Rectal smooth muscle tissue (tissue), 1 donor: Measurements from ENCODE around the gene NAV2.

Experiments
- H3K27ac ChIP-seq: one replicate; pipeline ENCODE4 v1.7.0; 2013; ENCODE audit warnings: low read depth, low read length, inconsistent platforms
- H3K27me3 ChIP-seq: one replicate; pipeline ENCODE4 v1.7.0; 2013; ENCODE audit warnings: low read length; ENCODE audit not compliant: control insufficient read depth, insufficient read depth
- H3K36me3 ChIP-seq: one replicate; pipeline ENCODE4 v1.7.0; 2013; ENCODE audit warnings: low read length; ENCODE audit not compliant: control insufficient read depth, insufficient read depth
- H3K4me1 ChIP-seq: one replicate; pipeline ENCODE4 v1.7.0; 2013; ENCODE audit warnings: low read length; ENCODE audit not compliant: control insufficient read depth, insufficient read depth
- H3K4me3 ChIP-seq: one replicate; pipeline ENCODE4 v1.7.0; 2013; ENCODE audit warnings: low read length
- H3K9ac ChIP-seq: one replicate; pipeline ENCODE4 v1.7.0; 2013; ENCODE audit warnings: low read length

Gene NAV2

DNA sequence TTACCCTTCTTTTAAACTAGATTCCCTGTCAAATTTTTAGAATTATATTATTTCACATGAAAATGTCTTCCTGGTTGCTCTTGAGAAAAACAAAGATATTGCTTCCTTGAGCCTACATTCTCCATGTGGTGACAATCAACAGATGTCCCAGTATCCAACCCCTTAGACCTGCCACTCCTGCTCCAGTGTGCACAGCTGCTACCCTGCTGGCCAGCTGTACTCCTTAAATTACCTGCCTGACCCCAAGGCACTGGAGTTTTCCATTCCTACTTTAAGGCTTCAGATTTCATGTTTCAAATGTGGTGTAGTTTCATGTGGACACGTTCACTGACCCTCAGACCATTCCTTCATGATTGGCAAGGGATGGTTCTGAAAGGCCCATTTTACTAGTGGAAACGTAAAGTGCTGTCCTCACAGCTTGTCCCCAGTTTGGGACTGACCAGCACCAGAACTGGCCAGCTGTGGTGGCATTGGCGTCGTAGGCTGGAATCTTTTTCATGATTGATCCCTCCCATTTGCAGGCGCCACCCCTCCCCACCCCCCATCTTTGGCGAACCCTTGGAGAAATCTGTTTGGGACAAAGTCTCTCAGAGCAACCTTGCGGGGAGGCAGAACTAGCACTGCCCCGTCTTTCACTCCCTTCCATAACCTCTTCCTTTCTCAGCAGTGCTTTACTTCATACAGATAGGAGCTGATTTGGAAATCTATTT lies 324.1 kb downstream of the NAV2 start:
- H3K9ac ChIP-seq = no peak overlapping the region
- no peak overlapping the region for H3K27ac ChIP-seq
- peaks cover 2% of the 10 kb centered on the region for H3K36me3 ChIP-seq
- no peaks in the 10 kb centered on the region for H3K27me3 ChIP-seq
- H3K4me1 ChIP-seq = peaks cover 3% of the 10 kb centered on the region
- H3K4me3 ChIP-seq = no peak overlapping the region

DNA sequence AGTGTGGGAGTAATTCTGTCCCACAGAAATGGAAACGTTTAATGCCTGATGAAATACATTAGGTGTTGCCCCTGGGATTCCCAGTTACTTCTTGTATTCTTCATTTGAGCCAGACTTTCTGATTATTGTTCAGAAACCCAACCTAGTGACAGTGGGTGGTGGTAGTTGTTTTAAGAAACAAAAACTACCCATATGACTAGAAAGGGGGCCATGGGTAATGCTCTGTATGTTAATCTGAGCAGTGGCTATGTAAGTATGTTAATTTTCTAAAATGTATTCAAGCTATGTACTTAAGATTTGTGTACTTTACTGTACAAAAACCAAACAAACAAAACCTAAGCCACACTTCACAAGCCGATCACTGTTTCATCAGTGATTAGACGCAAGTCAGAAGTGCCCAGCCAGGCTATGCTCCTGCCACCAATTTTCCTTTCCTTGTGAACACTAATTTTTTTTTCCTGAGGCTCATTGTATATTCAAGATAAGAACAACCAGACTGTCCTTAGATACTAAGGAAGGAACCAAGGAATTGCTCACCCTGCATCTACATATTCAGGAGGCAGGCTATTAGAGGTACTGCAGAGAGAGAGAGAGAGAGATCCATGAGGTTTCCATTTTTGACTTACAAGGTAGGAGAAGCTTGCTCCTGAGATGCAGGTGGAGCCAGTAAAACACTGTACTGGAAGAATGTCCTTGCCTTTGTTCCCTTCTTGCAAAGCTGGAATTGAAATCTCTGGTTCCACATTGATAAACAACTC lies 324.9 kb downstream of the NAV2 start:
- no peak overlapping the region for H3K27ac ChIP-seq
- H3K4me1 ChIP-seq = peaks cover 3% of the 10 kb centered on the region
- H3K36me3 ChIP-seq = peaks cover 2% of the 10 kb centered on the region

DNA sequence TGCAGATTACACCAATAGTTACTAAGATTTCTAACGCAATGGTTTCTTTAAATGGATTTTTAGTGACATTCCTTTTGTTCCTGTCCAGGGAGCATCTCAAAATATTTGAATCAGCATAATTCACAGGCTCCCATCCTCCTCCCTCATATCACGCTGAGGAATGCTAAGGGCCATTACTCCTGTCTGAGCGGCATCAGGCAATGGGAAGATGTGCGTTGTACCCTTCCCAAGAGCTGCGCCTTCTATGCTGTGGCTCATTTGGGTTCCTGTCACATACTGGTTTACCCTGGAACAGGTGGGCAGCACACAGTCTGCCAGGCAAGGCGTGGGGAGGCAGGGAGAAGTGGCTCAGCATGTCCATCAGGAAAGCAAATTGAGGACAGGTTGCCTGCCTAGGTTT lies 325.8 kb downstream of the NAV2 start:
- Histone ChIP-seq H3K27ac (no peak overlapping the region), H3K4me1 (no peaks in the 10 kb centered on the region), H3K27me3 (no peaks in the 10 kb centered on the region), H3K36me3 (peaks cover 2% of the 10 kb centered on the region), H3K9ac (no peak overlapping the region), H3K4me3 (no peak overlapping the region)

More for the DNA sequence above, 324.9 kb downstream of the NAV2 start:
- H3K4me3 ChIP-seq = no peak overlapping the region
- no peaks in the 10 kb centered on the region for H3K27me3 ChIP-seq
- no peak overlapping the region for H3K9ac ChIP-seq

DNA sequence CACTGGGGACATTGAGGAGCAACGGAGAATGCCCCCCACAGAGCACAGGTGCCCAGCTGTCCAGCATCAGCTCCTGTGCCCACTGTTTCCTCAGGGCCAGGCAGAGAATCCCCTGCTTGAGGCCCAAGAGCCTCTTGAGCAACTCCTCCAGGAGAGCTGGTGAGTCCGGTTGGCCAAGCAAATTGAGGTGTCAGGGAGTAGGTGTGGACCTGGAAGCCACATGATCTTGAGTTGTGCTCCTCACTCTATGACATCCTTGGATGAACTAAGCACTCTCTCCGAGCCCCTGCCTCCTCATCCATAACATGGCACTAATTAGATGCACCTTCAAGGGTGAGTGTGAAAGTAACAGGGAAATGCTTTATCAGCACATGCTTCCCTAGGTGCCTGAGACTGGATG lies 326.3 kb downstream of the NAV2 start:
- peaks cover 2% of the 10 kb centered on the region for H3K36me3 ChIP-seq

DNA sequence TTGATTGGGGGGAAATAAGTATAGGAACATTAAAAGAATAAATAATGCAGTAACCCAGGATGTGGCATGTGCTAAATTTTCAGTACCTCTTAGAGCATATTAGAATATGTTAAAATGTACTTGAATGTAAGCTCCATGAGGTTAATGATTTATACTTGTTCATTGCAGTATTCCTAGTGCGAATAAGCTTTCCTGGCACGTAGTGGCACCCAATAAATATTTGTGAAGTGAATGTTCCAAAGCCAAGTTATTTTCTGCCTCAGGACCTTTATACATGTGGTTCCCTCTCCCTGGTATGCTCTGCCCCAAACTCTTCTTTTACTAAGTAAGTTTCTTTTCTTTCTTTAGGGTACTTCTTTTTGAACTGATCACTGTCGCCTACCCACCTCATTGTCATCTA lies 328.9 kb downstream of the NAV2 start:
- Histone ChIP-seq H3K27ac (no peak overlapping the region), H3K27me3 (no peaks in the 10 kb centered on the region), H3K4me3 (no peak overlapping the region), H3K36me3 (peaks cover 9% of the 10 kb centered on the region), H3K4me1 (no peaks in the 10 kb centered on the region), H3K9ac (no peak overlapping the region)

More for the DNA sequence above, 326.3 kb downstream of the NAV2 start:
- no peak overlapping the region for H3K9ac ChIP-seq
- H3K4me1 ChIP-seq = no peaks in the 10 kb centered on the region
- no peaks in the 10 kb centered on the region for H3K27me3 ChIP-seq
- no peak overlapping the region for H3K27ac ChIP-seq
- H3K4me3 ChIP-seq = no peak overlapping the region

DNA sequence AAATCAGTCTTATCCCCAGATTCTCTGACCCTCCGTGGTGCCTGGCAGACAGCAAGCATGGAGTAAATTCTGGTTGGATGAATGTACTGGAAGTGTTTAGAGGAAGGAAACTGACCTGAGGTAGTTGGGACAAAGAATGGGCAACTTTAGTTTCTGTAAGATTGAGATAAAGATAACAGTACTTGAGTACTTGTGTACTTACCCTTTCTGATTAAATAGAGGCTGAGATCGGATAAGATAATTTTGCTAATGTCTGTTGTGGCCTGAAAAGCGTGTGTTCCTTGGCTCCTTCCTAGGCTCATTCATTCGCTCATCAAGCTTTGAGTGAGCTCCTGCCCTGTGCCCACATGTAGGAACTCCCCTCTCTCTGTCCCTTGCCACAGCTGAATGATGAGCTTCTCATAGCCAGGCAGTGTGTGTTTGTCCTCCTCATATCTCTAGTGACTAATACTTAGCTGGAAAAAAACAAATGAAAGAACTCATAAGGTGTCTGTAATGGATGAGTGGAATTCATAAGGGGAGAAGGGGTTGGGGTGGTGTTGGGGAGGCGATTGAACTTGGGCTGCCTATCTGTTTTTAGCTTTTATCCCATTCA lies 329.5 kb downstream of the NAV2 start:
- Histone ChIP-seq H3K27me3 (no peaks in the 10 kb centered on the region), H3K36me3 (peaks cover 7% of the 10 kb centered on the region), H3K27ac (no peak overlapping the region), H3K9ac (no peak overlapping the region), H3K4me1 (no peaks in the 10 kb centered on the region), H3K4me3 (no peak overlapping the region)

DNA sequence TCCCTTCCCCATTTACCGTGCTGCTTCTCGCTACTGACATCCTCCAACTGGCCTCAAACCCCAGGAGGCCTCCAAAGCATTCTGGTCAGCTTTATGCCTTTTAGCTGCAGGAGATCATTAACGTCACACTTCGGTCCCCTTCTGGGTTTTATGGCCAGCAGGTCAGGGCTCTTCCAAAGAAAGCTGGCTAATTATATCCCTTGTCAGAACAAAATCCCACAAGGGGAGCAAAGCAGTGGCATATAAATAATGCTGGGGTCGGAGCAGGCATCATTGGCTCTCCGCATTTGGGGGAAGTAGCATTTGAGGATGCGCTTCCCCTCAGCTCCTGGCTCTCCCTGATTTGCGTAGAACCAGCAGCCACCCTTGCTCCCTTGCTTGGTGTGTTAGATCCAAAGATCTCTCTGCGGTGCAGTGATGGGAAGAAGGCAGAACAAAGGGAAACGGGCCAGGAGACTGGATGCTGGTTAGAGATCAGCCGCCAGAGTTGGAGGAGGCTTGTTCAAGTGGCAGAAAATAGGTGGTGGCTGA lies 330.2 kb downstream of the NAV2 start:
- peaks cover 7% of the 10 kb centered on the region for H3K36me3 ChIP-seq
- H3K4me1 ChIP-seq = peaks cover 5% of the 10 kb centered on the region
- H3K4me3 ChIP-seq = no peak overlapping the region
- no peaks in the 10 kb centered on the region for H3K27me3 ChIP-seq
- H3K9ac ChIP-seq = no peak overlapping the region
- no peak overlapping the region for H3K27ac ChIP-seq

DNA sequence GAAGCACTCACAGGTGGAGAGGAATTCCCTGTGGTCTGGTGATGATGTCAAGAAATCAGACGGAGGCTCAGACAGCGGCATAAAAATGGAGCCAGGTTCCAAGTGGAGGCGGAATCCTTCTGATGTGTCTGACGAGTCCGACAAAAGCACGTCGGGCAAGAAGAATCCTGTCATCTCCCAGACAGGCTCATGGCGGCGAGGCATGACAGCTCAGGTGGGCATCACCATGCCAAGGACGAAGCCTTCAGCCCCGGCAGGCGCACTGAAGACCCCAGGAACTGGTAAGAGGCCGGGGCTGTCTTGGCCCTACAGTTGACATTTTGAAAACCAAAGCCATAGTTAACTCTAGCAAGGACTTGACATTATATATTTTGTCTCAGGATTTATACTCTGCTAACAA lies 331.4 kb downstream of the NAV2 start:
- H3K27ac ChIP-seq = no peak overlapping the region
- no peaks in the 10 kb centered on the region for H3K27me3 ChIP-seq
- H3K4me3 ChIP-seq = no peak overlapping the region
- peaks cover 15% of the 10 kb centered on the region for H3K4me1 ChIP-seq
- H3K36me3 ChIP-seq = peaks cover 7% of the 10 kb centered on the region
- H3K9ac ChIP-seq = no peak overlapping the region

DNA sequence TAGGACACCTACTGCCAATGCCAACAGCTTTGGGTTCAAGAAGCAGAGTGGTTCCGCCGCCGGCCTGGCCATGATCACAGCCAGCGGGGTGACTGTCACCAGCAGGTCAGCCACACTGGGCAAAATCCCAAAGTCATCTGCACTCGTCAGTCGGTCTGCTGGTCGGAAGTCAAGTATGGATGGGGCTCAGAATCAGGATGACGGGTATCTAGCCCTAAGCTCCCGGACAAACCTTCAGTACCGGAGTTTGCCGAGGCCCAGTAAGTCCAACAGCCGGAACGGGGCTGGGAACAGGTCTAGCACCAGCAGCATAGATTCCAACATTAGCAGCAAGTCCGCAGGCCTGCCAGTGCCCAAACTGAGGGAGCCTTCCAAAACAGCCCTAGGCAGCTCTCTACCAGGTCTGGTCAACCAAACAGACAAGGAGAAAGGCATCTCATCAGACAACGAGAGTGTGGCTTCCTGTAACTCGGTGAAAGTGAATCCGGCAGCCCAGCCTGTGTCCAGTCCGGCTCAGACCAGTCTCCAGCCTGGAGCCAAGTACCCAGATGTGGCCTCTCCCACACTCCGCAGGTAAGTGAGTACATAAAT lies 332.6 kb downstream of the NAV2 start:
- peaks cover 23% of the 10 kb centered on the region for H3K4me1 ChIP-seq
- peaks cover 7% of the 10 kb centered on the region for H3K36me3 ChIP-seq
- H3K4me3 ChIP-seq = no peak overlapping the region
- no peak overlapping the region for H3K27ac ChIP-seq
- no peaks in the 10 kb centered on the region for H3K27me3 ChIP-seq
- no peak overlapping the region for H3K9ac ChIP-seq

DNA sequence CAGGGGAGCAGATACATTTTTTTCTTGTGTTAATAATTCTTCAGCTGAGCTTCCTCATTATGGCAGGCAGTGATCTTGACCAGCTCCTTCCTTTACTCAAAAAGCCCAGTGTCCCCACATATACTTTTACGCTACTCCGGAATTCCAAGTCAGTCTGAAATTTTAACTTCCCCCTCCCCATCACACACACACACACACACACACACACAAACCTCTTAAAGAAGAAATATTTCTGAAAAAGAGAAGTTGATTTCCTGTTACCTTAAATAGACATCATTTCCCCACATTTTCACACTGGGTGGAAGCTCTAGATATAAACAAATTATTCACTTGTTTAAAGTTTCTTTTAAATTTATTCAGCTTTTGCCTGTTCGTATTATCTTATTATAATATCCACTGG lies 333.8 kb downstream of the NAV2 start:
- no peak overlapping the region for H3K27ac ChIP-seq
- H3K9ac ChIP-seq = no peak overlapping the region
- peaks cover 7% of the 10 kb centered on the region for H3K36me3 ChIP-seq
- no peak overlapping the region for H3K4me3 ChIP-seq
- no peaks in the 10 kb centered on the region for H3K27me3 ChIP-seq
- H3K4me1 ChIP-seq = peaks cover 28% of the 10 kb centered on the region

DNA sequence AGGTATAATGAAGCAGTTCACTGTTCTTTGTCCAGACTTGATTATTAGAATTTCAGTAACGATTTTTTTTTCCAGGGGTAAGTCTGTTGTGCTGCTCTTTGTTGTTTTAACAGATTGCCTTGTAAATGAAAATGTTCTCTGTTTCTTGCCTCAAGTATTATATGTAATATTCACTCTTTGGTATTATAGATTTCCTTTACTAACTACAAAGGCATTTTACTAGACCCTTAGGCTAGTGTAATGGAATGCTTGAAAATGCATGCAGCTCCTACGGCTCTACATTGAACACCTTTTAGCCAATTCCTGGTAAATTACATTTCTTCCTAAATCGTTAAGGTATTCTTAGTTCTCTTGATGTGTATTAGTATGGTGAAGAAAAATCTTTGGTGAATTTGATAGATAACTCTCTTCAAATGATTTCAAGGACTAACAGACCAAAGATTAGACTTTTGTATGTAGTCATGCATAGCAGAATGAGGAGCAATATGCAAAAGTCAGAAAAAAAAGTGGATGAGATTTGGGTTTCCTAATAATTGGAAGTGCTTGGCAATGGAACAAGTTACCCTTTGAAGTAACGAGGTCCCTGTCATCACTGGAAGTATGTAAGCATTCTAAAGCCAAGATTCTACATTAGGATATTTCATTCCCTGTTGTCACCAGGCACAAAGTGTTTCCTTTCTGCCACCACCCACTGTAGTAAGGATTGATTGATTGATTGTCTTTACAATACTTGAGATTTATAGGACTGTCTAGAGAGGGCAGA lies 334.6 kb downstream of the NAV2 start:
- H3K9ac ChIP-seq = no peak overlapping the region
- peaks cover 7% of the 10 kb centered on the region for H3K36me3 ChIP-seq
- no peak overlapping the region for H3K27ac ChIP-seq
- no peaks in the 10 kb centered on the region for H3K27me3 ChIP-seq
- peaks cover 28% of the 10 kb centered on the region for H3K4me1 ChIP-seq
- H3K4me3 ChIP-seq = no peak overlapping the region

DNA sequence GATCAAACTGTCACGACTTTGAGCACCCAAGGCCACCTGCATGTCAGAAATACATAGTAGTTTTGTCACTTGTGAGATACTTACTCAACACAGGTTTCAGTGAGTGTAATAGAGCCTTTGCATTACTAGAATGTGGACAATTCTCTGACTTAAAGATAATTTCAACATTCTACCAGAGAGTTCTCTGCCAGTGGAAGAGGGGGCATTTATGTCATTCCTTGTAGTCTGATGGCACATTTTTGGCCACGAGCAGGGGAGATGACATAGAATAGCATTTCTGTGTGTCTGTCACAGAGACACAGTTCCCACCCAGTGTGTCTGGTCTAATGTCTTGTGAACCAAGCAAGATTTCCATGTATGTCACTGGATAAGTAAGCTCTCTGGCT lies 335.1 kb downstream of the NAV2 start:
- Histone ChIP-seq H3K27me3 (no peaks in the 10 kb centered on the region), H3K36me3 (peaks cover 7% of the 10 kb centered on the region), H3K4me3 (no peak overlapping the region), H3K4me1 (peaks cover 28% of the 10 kb centered on the region), H3K27ac (peak overlapping the region; percentile 66), H3K9ac (no peak overlapping the region)
